PC-3 (cell line): ENCODE measurements around the gene SH2D6. TPM values are rescaled to one million over a fixed set of nuclear protein-coding genes. Genes with fewer than 3 reads are reported as not detected.

Experiments
- ATAC-seq: fragments of 200-7000 bp; cut with Tn5 transposase; 2 replicates; pipeline ENCODE4 v1.9.1; 2020; ENCODE audit warnings: mild to moderate bottlenecking, moderate library complexity
- BruUV-seq: library from RNA; stranded (reverse); fragments of 400-500 nt; replicated peaks from 2 replicates; lab custom pipeline; 2021; lab: Mats Ljungman, UMichigan
- CTCF ChIA-PET: fragments of 300-600 bp; sonication (Branson Sonifier 250); formaldehyde crosslinking; loops from one replicate; lab custom pipeline; 2022; ENCODE audit warnings: antibody characterized with exemption; lab: Charles Lee
- POLR2A ChIA-PET: fragments of 300-600 bp; sonication (Branson Sonifier 250); formaldehyde crosslinking; loops from one replicate; lab custom pipeline; 2022; ENCODE audit warnings: antibody characterized with exemption; ENCODE audit not compliant: unreplicated experiment; lab: Charles Lee
- DNase-seq: peaks from one replicate; pipeline ENCODE4 v3.0.0-alpha.2; 2015
- H2AFZ ChIP-seq: fragments of 300-600 bp; sonication (generic); 2 replicates; pipeline ENCODE4 v1.6.0; 2016; ENCODE audit warnings: antibody characterized with exemption, low read length
- H3F3A ChIP-seq: fragments of 300-600 bp; sonication (generic); one replicate; pipeline ENCODE4 v1.6.0; 2017; ENCODE audit warnings: antibody characterized with exemption, low read length, control low read depth, mild to moderate bottlenecking; ENCODE audit not compliant: unreplicated experiment
- H3K27ac ChIP-seq: fragments of 300-600 bp; sonication (generic); 2 replicates; pipeline ENCODE4 v1.5.1; 2016; ENCODE audit warnings: mild to moderate bottlenecking, low read length
- H3K27me3 ChIP-seq: fragments of 300-600 bp; sonication (generic); 2 replicates; pipeline ENCODE4 v1.6.1; 2016; ENCODE audit warnings: low read length, mixed read lengths
- H3K36me3 ChIP-seq: fragments of 300-600 bp; sonication (generic); 2 replicates; pipeline ENCODE4 v1.6.1; 2016; ENCODE audit warnings: low read depth, mixed run types, low read length, mixed read lengths
- H3K4me1 ChIP-seq: fragments of 300-600 bp; sonication (generic); 2 replicates; pipeline ENCODE4 v1.5.1; 2016; ENCODE audit warnings: low read length; ENCODE audit not compliant: insufficient read depth
- H3K4me2 ChIP-seq: fragments of 300-600 bp; sonication (generic); 2 replicates; pipeline ENCODE4 v1.6.0; 2016; ENCODE audit warnings: low read length
- H3K4me3 ChIP-seq: fragments of 300-600 bp; sonication (generic); 2 replicates; pipeline ENCODE4 v1.5.1; 2016; ENCODE audit warnings: mild to moderate bottlenecking, low read length, mixed read lengths
- H3K79me2 ChIP-seq: fragments of 300-600 bp; sonication (generic); 2 replicates; pipeline ENCODE4 v1.6.1; 2017; ENCODE audit warnings: low read length, mixed read lengths
- H3K9ac ChIP-seq: fragments of 300-600 bp; sonication (generic); 2 replicates; pipeline ENCODE4 v1.6.0; 2016; ENCODE audit warnings: mild to moderate bottlenecking, low read length
- H3K9me2 ChIP-seq: fragments of 300-600 bp; sonication (generic); replicated peaks from 2 replicates; pipeline ENCODE4 v1.6.1; 2016; ENCODE audit warnings: mixed run types, low read length, mixed read lengths
- H3K9me3 ChIP-seq: fragments of 300-600 bp; sonication (generic); 2 replicates; pipeline ENCODE4 v1.6.1; 2016; ENCODE audit warnings: low read length, mixed read lengths
- H4K20me1 ChIP-seq: fragments of 300-600 bp; sonication (generic); 2 replicates; pipeline ENCODE4 v1.6.1; 2016; ENCODE audit warnings: low read length, mixed read lengths
- CTCF ChIP-seq: fragments of 300-600 bp; sonication (generic); conservative IDR thresholded peaks from 2 replicates; pipeline ENCODE4 v1.5.1; 2017; ENCODE audit warnings: antibody characterized with exemption, low read depth, mild to moderate bottlenecking, low read length
- EZH2 ChIP-seq: fragments of 300-600 bp; sonication (generic); IDR thresholded peaks from one replicate; pipeline ENCODE4 v1.6.1; 2017; ENCODE audit warnings: antibody characterized with exemption, mild to moderate bottlenecking, low read length; ENCODE audit not compliant: unreplicated experiment
- EZH2phosphoT487 ChIP-seq: fragments of 300-600 bp; sonication (generic); IDR thresholded peaks from 2 replicates; pipeline ENCODE4 v1.6.1; 2018; ENCODE audit warnings: mild to moderate bottlenecking, antibody characterized with exemption, low read length, borderline replicate concordance
- intact Hi-C: fragments of 100-400 bp; cut with micrococcal nuclease; formaldehyde crosslinking; loops from 2 replicates; pipeline ENCODE4 v1.9.0; 2023
- total RNA-seq: library from RNA; depleted of rRNA; stranded (reverse); fragments of >200 nt; gene quantifications from 2 replicates; pipeline ENCODE4 v1.2.3, GENCODE V29; 2014

SH2D6 gene
- total RNA-seq, 1 experiment from 2014 or later: not detected

- no peak overlapping the region for H3K27ac ChIP-seq
- no TSS peak for BruUV-seq
- H4K20me1 ChIP-seq: no peaks in the 10 kb centered on the region
- CTCF ChIA-PET: no interaction called here
- no peak for TF ChIP-seq EZH2
- no peak for TF ChIP-seq CTCF
- TF ChIP-seq EZH2phosphoT487: no peak
- H3K4me2 ChIP-seq: no peak overlapping the region
- no peak overlapping the region for H2AFZ ChIP-seq
- H3K9me2 ChIP-seq: no peaks in the 10 kb centered on the region
- POLR2A ChIA-PET: no interaction called here
- H3K9me3 ChIP-seq: no peaks in the 10 kb centered on the region
- H3K4me3 ChIP-seq: no peak overlapping the region
- no peaks in the 10 kb centered on the region for H3F3A ChIP-seq
- intact Hi-C loops: no loop called here
- no peak for DNase-seq
- H3K36me3 ChIP-seq: peaks cover 9% of the 10 kb centered on the region; the same call in 1 of the 2 replicates
- H3K9ac ChIP-seq: no peak overlapping the region
- no peak for ATAC-seq
- no peaks in the 10 kb centered on the region for H3K4me1 ChIP-seq
- no peaks in the 10 kb centered on the region for H3K27me3 ChIP-seq
- no peaks in the 10 kb centered on the region for H3K79me2 ChIP-seq
Observed at GRCh38 chr2:85385746-85386145, 32.8 kb upstream of the SH2D6 start.

- Histone ChIP-seq H3K4me3 (no peak overlapping the region), H3F3A (no peaks in the 10 kb centered on the region), H4K20me1 (no peaks in the 10 kb centered on the region), H3K79me2 (no peaks in the 10 kb centered on the region), H2AFZ (no peak overlapping the region), H3K36me3 (peaks cover 16% of the 10 kb centered on the region; the same call in 1 of the 2 replicates), H3K27ac (no peak overlapping the region), H3K9me3 (no peaks in the 10 kb centered on the region), H3K4me1 (no peaks in the 10 kb centered on the region), H3K9me2 (no peaks in the 10 kb centered on the region), H3K9ac (no peak overlapping the region), H3K4me2 (no peak overlapping the region), H3K27me3 (no peaks in the 10 kb centered on the region)
- ChIA-PET CTCF (no interaction called here), POLR2A (no interaction called here)
- no TSS peak for BruUV-seq
- ATAC-seq (no peak), DNase-seq (no peak)
- no peak for TF ChIP-seq EZH2phosphoT487
- intact Hi-C loops: no loop called here
Observed at GRCh38 chr2:85387754-85388153, 30.8 kb upstream of the SH2D6 start.

GRCh38 chr2:85388878-85389538 lies 29.5 kb upstream of the SH2D6 start:
- no peak for TF ChIP-seq EZH2phosphoT487
- no peak for TF ChIP-seq EZH2
- TF ChIP-seq CTCF: no peak
- ATAC-seq (no peak), DNase-seq (no peak)
- H4K20me1 ChIP-seq: no peaks in the 10 kb centered on the region
- POLR2A ChIA-PET: interaction anchor here (0.5 to 0.7 kb wide), 2 partner anchors 153 to 159 kb away, joined by 3 read pairs; no protein-coding TSS in a partner anchor
- no peaks in the 10 kb centered on the region; the same call in 1 of the 2 replicates for H3K4me1 ChIP-seq
- no peak overlapping the region for H3K4me3 ChIP-seq
- CTCF ChIA-PET: no interaction called here
- no peaks in the 10 kb centered on the region for H3K27me3 ChIP-seq
- no peak overlapping the region for H3K9ac ChIP-seq
- no TSS peak for BruUV-seq
- no peaks in the 10 kb centered on the region for H3F3A ChIP-seq
- H3K4me2 ChIP-seq: no peak overlapping the region
- H3K9me2 ChIP-seq: no peaks in the 10 kb centered on the region
- H3K36me3 ChIP-seq: peaks cover 16% of the 10 kb centered on the region; the same call in 1 of the 2 replicates
- no peak overlapping the region for H2AFZ ChIP-seq
- H3K9me3 ChIP-seq: no peaks in the 10 kb centered on the region
- intact Hi-C loops: no loop called here
- no peaks in the 10 kb centered on the region for H3K79me2 ChIP-seq
- no peak overlapping the region for H3K27ac ChIP-seq
